GM18505 (cell line): ENCODE data around the gene NELL1.
"Not testable (repeated sequence)": the region's sequence is repeated elsewhere in the genome, so short reads cannot be mapped to it uniquely, and the experiment has no call there.

ENCODE experiments used
- ATAC-seq: cut with Tn5 transposase; IDR thresholded peaks from one replicate; pipeline ENCODE4 v1.9.1; 2021; ENCODE audit not compliant: unreplicated experiment
- POLR2A ChIP-seq: IDR thresholded peaks from 4 replicates; pipeline ENCODE4 v1.6.1; 2011; ENCODE audit warnings: borderline replicate concordance; ENCODE audit not compliant: insufficient read depth, insufficient read length; ENCODE audit errors: extremely low read depth

Gene NELL1

DNA sequence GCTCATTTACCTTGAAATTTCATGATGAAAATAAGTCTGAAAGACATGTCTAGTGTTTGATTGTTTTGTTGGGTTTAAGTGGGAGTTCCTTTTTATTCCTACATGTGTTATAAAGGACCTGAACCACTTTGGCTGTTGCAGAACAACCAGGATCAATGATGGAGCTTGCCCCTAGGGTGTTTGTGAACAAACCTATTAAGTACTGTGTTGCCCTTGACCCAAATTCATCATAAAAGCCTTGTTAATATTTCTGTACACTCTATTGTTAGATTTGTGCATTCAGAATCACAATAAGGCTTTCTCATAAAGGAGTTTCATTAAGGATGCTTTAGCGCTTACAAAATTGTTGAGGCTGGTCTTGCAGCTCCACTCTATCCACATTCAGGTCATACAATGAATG is 452.6 kb downstream of the NELL1 start:
- no peak for TF ChIP-seq POLR2A
- ATAC-seq = no peak

DNA sequence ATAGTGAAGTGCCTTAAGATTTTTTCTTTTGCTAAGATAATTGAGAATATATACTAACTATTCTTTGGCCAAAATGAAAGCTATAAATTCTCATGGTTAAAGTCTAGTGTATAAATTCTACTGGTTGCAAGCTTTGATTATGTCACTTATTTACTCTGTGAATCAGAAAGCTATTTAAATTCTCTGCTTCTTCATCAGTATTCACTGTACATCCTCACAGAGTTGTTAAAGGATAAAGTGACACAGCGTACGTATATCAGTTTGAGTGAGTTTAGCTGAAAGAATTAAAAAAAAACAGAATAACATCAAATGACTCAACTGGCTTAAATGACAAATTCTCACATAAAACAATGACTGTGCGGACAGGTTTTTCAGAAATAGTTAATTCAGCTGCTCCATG is 453.1 kb downstream of the NELL1 start:
- ATAC-seq = no peak
- TF ChIP-seq POLR2A = no peak

GRCh38 chr11:21132146-21132720 is 462.8 kb downstream of the NELL1 start:
- TF ChIP-seq POLR2A = no peak
- no peak for ATAC-seq

DNA sequence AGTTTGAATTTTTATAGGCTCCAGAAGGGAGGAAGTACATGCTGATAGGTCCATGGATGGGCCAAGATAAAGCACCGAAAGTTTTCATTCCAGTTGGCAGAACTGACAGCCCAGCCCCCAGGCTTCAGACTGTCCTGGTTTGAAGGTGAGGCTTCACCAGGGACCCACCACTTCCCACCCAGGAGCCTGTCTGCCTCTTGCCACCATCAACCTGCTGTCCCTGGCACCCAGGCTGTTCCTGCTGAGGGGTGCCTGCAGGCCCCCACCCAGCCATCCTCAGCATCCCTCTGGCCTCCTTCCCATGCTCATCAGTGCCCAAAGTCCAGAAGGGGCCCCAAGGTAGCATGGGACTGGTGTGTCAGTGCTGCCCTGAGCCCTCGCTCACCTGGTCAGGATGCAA is 463.9 kb downstream of the NELL1 start:
- TF ChIP-seq POLR2A = no peak
- no peak for ATAC-seq

DNA sequence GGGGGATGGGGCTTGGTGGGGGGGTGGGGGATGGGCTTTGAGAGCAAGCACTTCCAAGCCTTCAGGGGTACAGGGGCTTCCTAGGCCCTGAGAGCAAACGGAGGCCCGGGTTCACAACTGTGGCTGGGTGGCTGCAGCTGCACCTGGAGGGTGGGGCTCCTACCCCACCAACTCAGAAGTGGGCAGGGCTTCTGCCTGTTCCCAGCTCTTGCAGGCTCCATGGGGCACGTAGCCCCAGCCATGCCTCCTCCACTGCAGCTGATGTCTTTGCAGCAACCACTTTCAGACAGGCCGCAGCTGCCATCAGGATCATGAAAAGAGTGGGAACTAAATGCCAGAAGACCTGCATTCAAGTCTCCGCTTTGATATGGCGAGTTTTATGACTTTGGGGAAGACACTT is 464.3 kb downstream of the NELL1 start:
- ATAC-seq = no peak
- no peak for TF ChIP-seq POLR2A

- TF ChIP-seq POLR2A = no peak
- ATAC-seq = no peak
These were observed 468.4 kb downstream of the NELL1 start for GRCh38 chr11:21137803-21138202.

GRCh38 chr11:21141557-21141956 is 472.2 kb downstream of the NELL1 start:
- not testable (repeated sequence) for ATAC-seq

DNA sequence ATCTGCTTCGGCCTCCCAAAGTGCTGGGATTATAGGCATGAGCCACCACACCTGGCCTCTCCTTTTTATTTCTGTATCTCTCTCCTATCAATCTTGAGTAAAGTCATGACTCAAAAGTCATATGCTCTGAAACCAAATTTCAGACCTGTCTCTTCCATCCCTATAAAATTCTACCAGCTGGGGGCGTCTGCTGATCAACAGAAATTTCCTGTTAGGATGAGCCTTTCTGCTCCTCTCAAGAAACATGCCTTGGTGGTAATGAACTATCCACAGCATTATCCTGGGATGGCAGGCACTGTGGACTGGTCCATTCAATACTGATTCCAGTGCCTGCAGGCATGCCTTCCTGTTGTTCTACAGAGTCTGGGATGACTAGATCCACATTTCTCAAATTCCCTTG is 472.6 kb downstream of the NELL1 start:
- TF ChIP-seq POLR2A = no peak
- no peak for ATAC-seq

DNA sequence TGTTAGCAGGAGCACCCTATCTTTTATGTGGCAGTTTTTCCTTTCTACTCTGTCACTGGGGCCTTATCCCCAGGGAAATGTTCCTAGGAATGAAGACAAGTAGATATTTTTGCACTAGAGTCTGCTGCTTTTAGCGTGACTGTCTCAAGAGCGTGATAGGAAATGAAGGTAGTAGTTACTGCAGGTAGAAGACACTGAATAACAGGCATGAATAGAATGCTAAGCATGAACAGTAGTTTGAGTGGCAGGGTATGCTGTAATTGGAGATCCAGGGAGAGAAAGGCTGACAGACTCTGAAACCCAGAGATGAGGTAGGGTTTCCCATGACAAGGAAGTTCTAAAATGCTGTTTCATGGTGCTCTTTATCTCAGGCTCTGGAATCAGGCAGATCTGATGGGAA is 475.1 kb downstream of the NELL1 start:
- ATAC-seq = no peak
- no peak for TF ChIP-seq POLR2A

GRCh38 chr11:21148376-21148775 is 479.0 kb downstream of the NELL1 start:
- ATAC-seq = no peak
- no peak for TF ChIP-seq POLR2A

DNA sequence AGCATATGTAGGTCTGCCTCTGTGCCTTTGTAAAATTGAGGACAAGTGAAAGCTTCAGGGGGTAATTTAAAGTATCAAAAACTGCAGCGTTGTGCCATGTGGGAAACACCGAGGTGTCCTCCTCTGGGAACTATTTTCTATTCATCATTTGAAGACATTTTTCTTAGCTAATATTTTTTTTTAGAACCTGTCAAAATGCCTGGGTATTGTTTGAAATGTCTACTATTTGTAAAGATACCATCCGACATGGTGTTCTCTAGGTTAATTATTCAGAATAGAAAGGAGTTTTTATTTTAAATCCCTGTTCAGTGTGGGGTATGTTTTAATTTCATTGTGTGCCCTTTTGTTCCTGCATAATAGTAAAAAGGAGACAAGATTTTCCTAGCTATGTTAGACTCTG is 490.8 kb downstream of the NELL1 start:
- no peak for TF ChIP-seq POLR2A
- ATAC-seq = no peak

- no peak for ATAC-seq
- no peak for TF ChIP-seq POLR2A
These were observed 500.3 kb downstream of the NELL1 start for GRCh38 chr11:21169639-21170038.

DNA sequence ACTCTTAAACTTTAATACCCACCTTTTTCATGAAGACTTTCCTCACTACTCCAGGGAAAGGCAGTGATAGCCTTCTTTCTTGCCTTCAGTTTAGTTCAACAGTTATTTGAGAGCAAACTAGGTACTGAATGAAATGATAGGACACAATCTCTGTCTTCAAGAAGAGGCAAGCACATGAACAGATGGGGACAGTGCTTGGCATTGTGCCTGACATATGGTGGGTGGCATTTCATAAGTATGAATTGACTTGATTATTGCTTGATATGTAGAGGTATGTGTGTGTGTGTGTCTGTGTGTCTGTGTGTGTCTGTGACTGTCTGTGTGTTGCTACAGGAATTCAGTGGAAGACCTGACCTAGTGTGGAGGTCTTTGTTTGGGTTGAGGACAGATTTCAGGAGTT is 504.1 kb downstream of the NELL1 start:
- TF ChIP-seq POLR2A = no peak
- ATAC-seq = no peak

DNA sequence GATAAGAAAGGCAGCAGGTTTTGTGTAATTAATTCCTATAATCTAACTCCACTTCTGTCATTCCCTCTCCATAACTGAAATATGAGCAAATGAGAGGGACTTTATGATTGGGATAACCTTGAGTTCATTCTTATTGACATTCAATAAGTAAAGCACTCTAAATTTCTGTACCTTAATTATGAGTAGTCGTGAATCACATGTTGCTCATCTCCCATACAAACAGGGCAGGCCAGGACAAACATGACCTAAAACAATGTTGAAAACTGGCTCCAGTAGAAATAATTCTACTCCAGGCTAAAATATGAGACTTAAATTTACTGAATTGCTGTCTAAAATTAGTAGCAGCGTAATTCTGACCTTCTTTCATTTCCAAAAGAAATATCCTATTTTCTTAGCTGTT is 505.4 kb downstream of the NELL1 start:
- no peak for TF ChIP-seq POLR2A
- ATAC-seq = no peak

DNA sequence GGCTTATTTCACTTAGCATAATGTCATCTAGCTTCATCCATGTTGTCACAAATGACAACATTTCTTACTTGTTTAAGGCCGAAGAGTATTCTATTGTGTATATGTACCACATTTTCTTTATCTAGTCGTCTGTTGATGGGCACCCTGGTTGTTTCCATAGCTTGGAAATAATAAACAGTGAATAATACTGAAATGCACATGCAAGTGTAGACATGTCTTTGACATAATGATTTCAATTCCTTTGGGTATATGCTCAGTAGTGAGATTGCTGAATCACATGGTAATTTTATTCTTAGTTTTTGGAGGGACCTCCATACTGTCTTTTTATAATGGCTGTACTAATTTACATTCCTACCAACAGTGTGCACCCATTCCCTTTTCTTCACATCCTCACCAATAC is 508.0 kb downstream of the NELL1 start:
- TF ChIP-seq POLR2A = no peak
- no peak for ATAC-seq
